ENCODE data around the gene ENGASE. TPM values are rescaled to one million over a fixed set of nuclear protein-coding genes. Genes with fewer than 3 reads are reported as not detected.

ENGASE gene
- total and polyA plus RNA-seq, 2 of the 8 experiments (the other 6 are each of a cell fraction or from before 2014, with no cell fraction given): 9.3 to 36.1 TPM

- Histone ChIP-seq H3K4me2 (ENCODE audit: insufficient read depth in 1 of 2, low read depth in 2 of 2, low read length in 2 of 2) (no peak overlapping the region), H3K79me2 (ENCODE audit: control insufficient read depth in 1 of 2, insufficient read depth in 2 of 2, low read length in 2 of 2) (no peaks in the 10 kb centered on the region), H3K27ac (ENCODE audit: low read depth, low read length) (no peak overlapping the region), H3K4ac (replicated peaks; ENCODE audit: insufficient read length, low read depth, low read length) (no peak overlapping the region), H3K9me3 (ENCODE audit: insufficient read depth in 2 of 2, low read depth in 1 of 2, low read length in 1 of 2) (no peaks in the 10 kb centered on the region), H3K18ac (ENCODE audit: extremely low read depth, low read length) (no peak overlapping the region), H2BK5ac (ENCODE audit: low read depth, low read length) (no peak overlapping the region), H3K4me1 (replicated peaks in 1 of 4; ENCODE audit: control insufficient read depth in 3 of 4, insufficient read depth in 4 of 4, low read length in 3 of 4) (0 out of 7 replicates have a peak, but pooled peaks cover 0 to 3% (median 0%) of the 10 kb centered on the region in 4 experiments), H3K56ac (replicated peaks; ENCODE audit: insufficient read length, low read depth, low read length) (no peak overlapping the region), H2BK15ac (ENCODE audit: low read length) (no peak overlapping the region), H3K36me3 (ENCODE audit: control insufficient read depth in 2 of 4, insufficient read depth in 4 of 4, low read length in 3 of 4) (no peaks in the 10 kb centered on the region), H2AFZ (ENCODE audit: low read length) (no peak overlapping the region), H3K23ac (ENCODE audit: insufficient read length) (no peak overlapping the region), H3K79me1 (ENCODE audit: low read depth, low read length) (no peaks in the 10 kb centered on the region), H3K4me3 (ENCODE audit: extremely low read depth in 1 of 4, insufficient read depth in 2 of 4, low read depth in 3 of 4, low read length in 4 of 4) (no peak overlapping the region), H3K9ac (replicated peaks in 1 of 4; ENCODE audit: extremely low read depth in 1 of 4, low read depth in 3 of 4, low read length in 3 of 4) (no peak overlapping the region), H2BK20ac (ENCODE audit: low read length) (no peak overlapping the region), H3K14ac (ENCODE audit: insufficient read length) (no peak overlapping the region), H3K23me2 (ENCODE audit: low read depth, low read length) (no peaks in the 10 kb centered on the region), H3K27me3 (replicated peaks in 1 of 4; ENCODE audit: control insufficient read depth in 3 of 4, extremely low read depth in 1 of 4, insufficient read depth in 3 of 4, low read length in 3 of 4) (peaks cover 0 to 10% (median 5%) of the 10 kb centered on the region in 4 experiments; a peak in 4 of 7 replicates), H2AK5ac (ENCODE audit: low read depth, low read length) (no peak overlapping the region), H4K5ac (ENCODE audit: insufficient read length, low read depth, low read length) (no peak overlapping the region), H4K8ac (ENCODE audit: extremely low read depth, insufficient read depth, low read length) (no peak overlapping the region), H4K91ac (replicated peaks; ENCODE audit: insufficient read length, low read length) (no peak overlapping the region), H2BK12ac (ENCODE audit: low read depth, low read length) (no peak overlapping the region), H2BK120ac (replicated peaks; ENCODE audit: low read depth, low read length) (no peak overlapping the region), H4K20me1 (replicated peaks in 1 of 2; ENCODE audit: control insufficient read depth in 1 of 2, insufficient read depth in 2 of 2, low read length in 2 of 2) (peaks cover 2% of the 10 kb centered on the region in 2 experiments)
- WGBS, 2 experiments (ENCODE audit: extremely low coverage in 1 of 2, insufficient coverage in 1 of 2, insufficient read length in 1 of 2, insufficient replicate concordance in 2 of 2, low coverage in 1 of 2, low lambda C conversion rate in 2 of 2, missing lambda C conversion rate in 1 of 2): 81% methylated on average over 8 of the region's 9 CpGs; no CpG with 5 or more reads in 1 of the 2 experiments
- no peak for FAIRE-seq
- POLR2A ChIA-PET (ENCODE audit: partially characterized antibody): no interaction called here
- no peak for DNase-seq (ENCODE audit: low read depth in 1 of 2, low spot score in 2 of 2)
- CTCF ChIA-PET (ENCODE audit: partially characterized antibody): interaction anchor here (0.7 to 6.8 kb wide), 9 partner anchors 9 to 77 kb away, joined by 3 to 63 read pairs (median 3); no protein-coding TSS in a partner anchor
- TF ChIP-seq ZNF274 (IDR thresholded peaks at IDR 0.05; ENCODE audit: borderline replicate concordance, extremely low read depth, low read length) (no peak), YY1 (IDR thresholded peaks at IDR 0.05; ENCODE audit: low read depth, low read length) (no peak), TCF12 (IDR thresholded peaks at IDR 0.05; ENCODE audit: low read depth, low read length) (no peak), CHD1 (IDR thresholded peaks at IDR 0.05; ENCODE audit: low read depth, low read length) (no peak), SAP30 (IDR thresholded peaks at IDR 0.05; ENCODE audit: insufficient read depth, insufficient replicate concordance, low read length) (no peak), SIX5 (IDR thresholded peaks at IDR 0.05; ENCODE audit: low read depth, low read length) (no peak), HDAC2 (IDR thresholded peaks at IDR 0.05; ENCODE audit: borderline replicate concordance in 1 of 2, low read depth in 2 of 2, low read length in 2 of 2) (no peak), SRF (IDR thresholded peaks at IDR 0.05; ENCODE audit: low read depth, low read length) (no peak)
Measured at GRCh38 chr17:79033046-79033616, 41.5 kb upstream of the ENGASE start.
